ENCODE results near the gene CLDN11.

GRCh38 chr3:170463011-170463410 is 44.3 kb downstream of the CLDN11 start:
- TF ChIP-seq CTCF (IDR thresholded peaks at IDR 0.05 in 2 of 3, conservative IDR thresholded peaks at IDR 0.05 in 1 of 3; ENCODE audit: borderline replicate concordance in 1 of 3, insufficient read depth in 1 of 3, low read depth in 2 of 3, low read length in 2 of 3) = no peak
- no peak for TF ChIP-seq SIN3A (IDR thresholded peaks at IDR 0.05; ENCODE audit: low read depth)
- TF ChIP-seq EZH2 (IDR thresholded peaks at IDR 0.05) = no peak
- no peak for TF ChIP-seq ZNF274 (IDR thresholded peaks at IDR 0.05; ENCODE audit: low read depth, low read length)
- TF ChIP-seq RAD21 (IDR thresholded peaks at IDR 0.05; ENCODE audit: low read depth) = no peak
- TF ChIP-seq MAX (IDR thresholded peaks at IDR 0.05) = no peak
- TF ChIP-seq CEBPB (IDR thresholded peaks at IDR 0.05; ENCODE audit: low read depth) = no peak
- TF ChIP-seq REST (IDR thresholded peaks at IDR 0.05; ENCODE audit: low read depth) = no peak
- no peak for TF ChIP-seq POLR2A (IDR thresholded peaks at IDR 0.05; ENCODE audit: borderline replicate concordance, extremely low read depth, insufficient read depth, insufficient read length)
- no peak for TF ChIP-seq POLR2AphosphoS5 (IDR thresholded peaks at IDR 0.05; ENCODE audit: low read depth, low read length)
- no peak for TF ChIP-seq EGR1 (IDR thresholded peaks at IDR 0.05; ENCODE audit: low read depth)

Data from HCT116 (cell line).